ENCODE measurements around the gene MSS51. TPM values are rescaled to one million over a fixed set of nuclear protein-coding genes. Genes with fewer than 3 reads are reported as not detected.

The MSS51 gene
- total and polyA plus RNA-seq, 2 donors = 0.60 to 5.9 TPM

DNA sequence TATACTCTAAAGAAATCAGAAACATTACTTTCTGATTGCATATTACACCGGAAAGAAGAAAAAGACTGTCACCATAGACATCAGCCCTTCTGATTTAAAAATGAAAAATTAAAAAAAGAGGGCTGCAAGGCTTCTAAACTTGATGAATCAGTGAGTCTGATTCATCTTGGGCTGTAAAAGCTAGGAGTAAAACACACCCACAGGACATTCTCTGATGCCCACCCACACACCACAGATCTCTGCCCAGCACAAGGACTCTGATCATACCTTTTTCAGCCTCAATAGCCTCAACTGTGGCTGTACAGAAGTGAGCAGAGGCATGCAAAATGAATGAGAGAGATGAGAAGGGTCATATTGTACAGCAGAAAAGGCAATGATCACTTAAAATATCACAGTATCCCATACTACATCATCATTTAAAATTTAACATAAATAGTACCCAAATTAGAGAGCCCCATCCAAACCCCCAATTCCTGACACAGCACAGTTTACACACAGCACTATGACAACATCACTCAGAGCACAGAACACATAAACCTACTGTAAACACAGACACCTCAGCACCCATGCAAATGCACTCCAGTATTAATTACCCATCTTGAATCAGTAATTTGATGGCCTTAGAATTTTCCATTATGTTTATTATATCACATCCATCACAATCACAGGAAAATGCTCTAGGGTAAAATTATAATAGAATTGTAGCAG, 6.4 kb upstream of the MSS51 start:
- WGBS = 92% methylated on average over 1 of the region's 1 CpG
- Histone ChIP-seq H3K36me3 (ENCODE audit: insufficient read depth) (peaks cover 4% of the 10 kb centered on the region), H3K4me1 (ENCODE audit: insufficient read depth) (no peaks in the 10 kb centered on the region), H3K4me3 (ENCODE audit: low read depth, low read length) (no peak overlapping the region), H3K27ac (ENCODE audit: low read depth) (no peak overlapping the region)
- no peak for DNase-seq (ENCODE audit: extremely low spot score)

- Histone ChIP-seq H3K4me3 (ENCODE audit: low read depth, low read length) (no peak overlapping the region), H3K36me3 (ENCODE audit: insufficient read depth) (peaks cover 4% of the 10 kb centered on the region), H3K27ac (ENCODE audit: low read depth) (no peak overlapping the region), H3K4me1 (ENCODE audit: insufficient read depth) (no peaks in the 10 kb centered on the region)
- DNase-seq (ENCODE audit: extremely low spot score) = no peak
- WGBS = 89% methylated on average over 1 of the region's 1 CpG
These were observed 5.7 kb upstream of the MSS51 start for GRCh38 chr10:73439055-73439454.

DNA sequence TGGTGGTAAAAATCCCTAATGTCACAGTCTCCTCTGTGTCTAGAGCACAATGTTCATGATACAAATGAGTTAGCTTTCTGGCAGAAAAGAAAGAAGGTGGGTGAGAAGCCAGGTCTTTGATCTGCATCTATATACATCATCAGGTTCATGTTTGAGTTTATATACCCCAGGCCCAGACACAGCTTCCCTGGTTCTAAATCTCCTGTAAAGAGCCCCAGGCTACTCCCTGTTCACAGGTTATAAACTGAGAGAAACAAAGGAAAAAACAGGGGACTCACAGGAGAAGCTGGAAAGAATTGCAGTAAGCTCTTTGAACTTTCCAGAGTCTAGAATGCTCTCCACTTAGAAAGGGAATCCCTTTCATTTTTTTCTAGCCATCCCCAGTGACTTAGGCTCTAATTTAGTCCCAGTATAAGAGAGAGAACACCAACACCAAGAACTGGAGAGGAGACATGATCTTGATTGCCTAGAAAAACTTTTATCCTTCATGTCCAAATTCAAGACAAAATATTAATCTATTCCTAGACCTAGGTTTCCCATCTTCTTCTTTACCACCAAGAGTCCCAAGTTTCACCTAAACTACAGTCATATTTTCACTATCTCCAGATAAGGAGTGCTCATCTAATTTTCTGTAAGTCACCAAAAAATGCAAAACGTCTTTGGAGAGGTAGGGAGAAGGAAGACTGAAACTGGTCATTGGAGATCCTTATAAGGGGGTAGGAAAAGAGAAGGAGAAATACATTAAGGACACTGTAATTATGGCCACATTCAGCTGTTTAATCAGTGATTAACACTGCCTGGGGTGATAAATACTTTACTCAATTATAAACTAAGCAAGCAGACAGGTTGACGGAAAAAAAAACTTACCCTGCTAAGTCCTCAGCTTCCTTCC, 469 bp downstream of the MSS51 start:
- DNase-seq (ENCODE audit: extremely low spot score) = no peak
- H3K4me3 ChIP-seq (ENCODE audit: low read depth, low read length) = no peak overlapping the region
- peaks cover 4% of the 10 kb centered on the region for H3K36me3 ChIP-seq (ENCODE audit: insufficient read depth)
- 56% methylated on average over 2 of the region's 2 CpGs for WGBS
- no peaks in the 10 kb centered on the region for H3K4me1 ChIP-seq (ENCODE audit: insufficient read depth)
- H3K27ac ChIP-seq (ENCODE audit: low read depth) = no peak overlapping the region

GRCh38 chr10:73426318-73426717, 7.0 kb downstream of the MSS51 start:
- Histone ChIP-seq H3K4me3 (ENCODE audit: low read depth, low read length) (no peak overlapping the region), H3K36me3 (ENCODE audit: insufficient read depth) (no peaks in the 10 kb centered on the region), H3K4me1 (ENCODE audit: insufficient read depth) (no peaks in the 10 kb centered on the region), H3K27ac (ENCODE audit: low read depth) (no peak overlapping the region)
- DNase-seq (ENCODE audit: extremely low spot score) = no peak
- WGBS = 97% methylated on average over 4 of the region's 4 CpGs

- H3K27ac ChIP-seq (ENCODE audit: low read depth) = no peak overlapping the region
- WGBS = 76% methylated on average over 3 of the region's 3 CpGs
- no peak overlapping the region for H3K4me3 ChIP-seq (ENCODE audit: low read depth, low read length)
- DNase-seq (ENCODE audit: extremely low spot score) = no peak
- H3K36me3 ChIP-seq (ENCODE audit: insufficient read depth) = no peaks in the 10 kb centered on the region
- H3K4me1 ChIP-seq (ENCODE audit: insufficient read depth) = no peaks in the 10 kb centered on the region
These were observed 8.9 kb downstream of the MSS51 start for GRCh38 chr10:73424478-73424877.

GRCh38 chr10:73423309-73423708, 10.1 kb downstream of the MSS51 start:
- no peak overlapping the region for H3K27ac ChIP-seq (ENCODE audit: low read depth)
- no peak overlapping the region for H3K4me3 ChIP-seq (ENCODE audit: low read depth, low read length)
- no peaks in the 10 kb centered on the region for H3K36me3 ChIP-seq (ENCODE audit: insufficient read depth)
- no peaks in the 10 kb centered on the region for H3K4me1 ChIP-seq (ENCODE audit: insufficient read depth)
- DNase-seq (ENCODE audit: extremely low spot score) = no peak

GRCh38 chr10:73416571-73416970, 16.8 kb downstream of the MSS51 start:
- H3K4me3 ChIP-seq (ENCODE audit: low read depth, low read length) = no peak overlapping the region
- H3K4me1 ChIP-seq (ENCODE audit: insufficient read depth) = no peaks in the 10 kb centered on the region
- no peaks in the 10 kb centered on the region for H3K36me3 ChIP-seq (ENCODE audit: insufficient read depth)
- DNase-seq (ENCODE audit: extremely low spot score) = no peak
- H3K27ac ChIP-seq (ENCODE audit: low read depth) = no peak overlapping the region
- WGBS = 89% methylated on average over 3 of the region's 3 CpGs

DNA sequence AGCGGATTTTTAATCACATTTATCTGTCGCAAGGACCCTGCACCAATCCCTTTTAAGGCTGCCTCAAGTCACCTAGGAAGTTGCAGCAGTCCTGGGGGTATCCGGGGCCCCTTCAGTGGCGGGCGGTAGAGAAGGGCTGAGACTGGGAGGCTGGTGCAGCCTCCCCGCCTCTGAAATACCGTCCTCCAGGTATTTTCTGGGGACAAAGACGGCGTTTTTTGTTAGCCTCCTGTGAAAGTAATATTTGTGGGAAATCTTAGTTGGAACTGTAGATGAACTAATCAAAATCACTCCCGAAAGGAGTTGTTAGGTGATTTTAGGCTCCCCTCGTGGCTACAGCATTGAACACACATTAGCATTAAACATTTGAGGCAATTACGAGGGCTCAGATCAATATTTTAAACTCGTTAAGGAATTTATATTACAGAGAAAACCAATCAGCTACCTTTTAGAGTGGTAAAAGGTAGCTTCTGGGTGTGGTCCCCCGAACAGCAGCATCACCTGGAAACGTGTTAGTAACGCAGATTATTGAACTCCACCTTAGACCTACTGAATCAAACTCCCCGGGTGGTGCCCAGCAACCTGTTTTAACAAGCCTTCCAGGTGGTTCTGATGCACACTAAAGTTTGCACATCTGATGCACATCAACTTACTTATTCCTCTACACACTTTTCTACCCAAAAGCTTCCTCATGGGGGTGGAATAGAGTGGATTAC, 19.0 kb downstream of the MSS51 start:
- H3K4me3 ChIP-seq (ENCODE audit: low read depth, low read length) = peak overlapping the region; percentile 83
- H3K4me1 ChIP-seq (ENCODE audit: insufficient read depth) = no peaks in the 10 kb centered on the region
- peak overlapping the region; percentile 77 for H3K27ac ChIP-seq (ENCODE audit: low read depth)
- WGBS = 8% methylated on average over 17 of the region's 17 CpGs
- peak; percentile 14 for DNase-seq (ENCODE audit: extremely low spot score)
- peaks cover 2% of the 10 kb centered on the region for H3K36me3 ChIP-seq (ENCODE audit: insufficient read depth)

- Histone ChIP-seq H3K27ac (ENCODE audit: low read depth) (peak within 1 kb of the TSS; percentile 97), H3K36me3 (ENCODE audit: insufficient read depth) (peaks cover 2% of the 10 kb centered on the region), H3K4me3 (ENCODE audit: low read depth, low read length) (peak within 1 kb of the TSS; percentile 83), H3K4me1 (ENCODE audit: insufficient read depth) (no peaks in the 10 kb centered on the region)
- DNase-seq (ENCODE audit: extremely low spot score) = peak; percentile 79
- under 1% methylated on average over 62 of the region's 62 CpGs for WGBS
These were observed 19.7 kb downstream of the MSS51 start, which contains the start of gene ANXA7 for GRCh38 chr10:73413528-73414229. Gene ANXA7 (minus strand): TSS chr10:73414058. CDS start chr10:73400856, 13,202 bp downstream.

DNA sequence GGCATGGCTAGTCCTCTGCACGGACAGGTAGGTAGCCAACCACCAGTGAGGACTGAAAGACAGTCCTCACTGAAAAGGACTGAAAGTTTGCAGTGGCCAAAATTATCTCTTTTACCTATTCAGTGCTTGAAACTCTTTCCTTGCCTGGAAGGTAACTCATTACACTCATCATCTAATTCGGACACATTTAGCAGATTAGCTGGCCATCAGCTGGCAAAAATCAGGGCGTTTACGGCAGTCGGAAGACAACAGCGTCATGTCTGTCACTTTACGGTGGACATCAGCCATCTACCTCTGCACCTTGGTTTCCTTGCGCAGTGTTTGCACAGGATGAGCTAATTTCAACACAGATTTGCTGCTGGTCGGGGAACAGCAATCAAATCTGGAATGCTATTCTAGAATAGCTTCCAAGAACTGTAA, 20.2 kb downstream of the MSS51 start:
- peaks cover 2% of the 10 kb centered on the region for H3K36me3 ChIP-seq (ENCODE audit: insufficient read depth)
- no peaks in the 10 kb centered on the region for H3K4me1 ChIP-seq (ENCODE audit: insufficient read depth)
- H3K4me3 ChIP-seq (ENCODE audit: low read depth, low read length) = peak overlapping the region; percentile 83
- peak; percentile 25 for DNase-seq (ENCODE audit: extremely low spot score)
- peak overlapping the region; percentile 97 for H3K27ac ChIP-seq (ENCODE audit: low read depth)
- WGBS = 3% methylated on average over 9 of the region's 9 CpGs

- Histone ChIP-seq H3K27ac (ENCODE audit: low read depth) (no peak overlapping the region), H3K4me1 (ENCODE audit: insufficient read depth) (no peaks in the 10 kb centered on the region), H3K36me3 (ENCODE audit: insufficient read depth) (peaks cover 2% of the 10 kb centered on the region), H3K4me3 (ENCODE audit: low read depth, low read length) (no peak overlapping the region)
- WGBS = 97% methylated on average over 1 of the region's 1 CpG
- DNase-seq (ENCODE audit: extremely low spot score) = no peak
These were observed 22.5 kb downstream of the MSS51 start for GRCh38 chr10:73410897-73411296.

GRCh38 chr10:73408978-73409521, 24.3 kb downstream of the MSS51 start:
- 83% methylated on average over 4 of the region's 4 CpGs for WGBS
- Histone ChIP-seq H3K4me1 (ENCODE audit: insufficient read depth) (no peaks in the 10 kb centered on the region), H3K27ac (ENCODE audit: low read depth) (no peak overlapping the region), H3K36me3 (ENCODE audit: insufficient read depth) (peaks cover 2% of the 10 kb centered on the region), H3K4me3 (ENCODE audit: low read depth, low read length) (no peak overlapping the region)
- DNase-seq (ENCODE audit: extremely low spot score) = no peak

GRCh38 chr10:73408061-73408460, 25.3 kb downstream of the MSS51 start:
- no peaks in the 10 kb centered on the region for H3K4me1 ChIP-seq (ENCODE audit: insufficient read depth)
- DNase-seq (ENCODE audit: extremely low spot score) = no peak
- H3K4me3 ChIP-seq (ENCODE audit: low read depth, low read length) = no peak overlapping the region
- H3K36me3 ChIP-seq (ENCODE audit: insufficient read depth) = peaks cover 2% of the 10 kb centered on the region
- WGBS = 94% methylated on average over 5 of the region's 5 CpGs
- H3K27ac ChIP-seq (ENCODE audit: low read depth) = no peak overlapping the region

All from urinary bladder (tissue), 4 donors.